GM12873 (cell line): ENCODE data around the gene ADAM22.
A peak's percentile ranks its signal among the peaks of the same experiment; 100 is the strongest.

Source experiments
- TF ChIP-seq, protein P1 (sequence below): IDR thresholded peaks from 2 replicates; pipeline ENCODE4 v1.5.1; 2012; ENCODE audit warnings: low read depth, mild to moderate bottlenecking, moderate library complexity, low read length, control low read depth; ENCODE audit not compliant: insufficient read depth; ENCODE audit errors: missing control alignments

The ADAM22 gene

DNA sequence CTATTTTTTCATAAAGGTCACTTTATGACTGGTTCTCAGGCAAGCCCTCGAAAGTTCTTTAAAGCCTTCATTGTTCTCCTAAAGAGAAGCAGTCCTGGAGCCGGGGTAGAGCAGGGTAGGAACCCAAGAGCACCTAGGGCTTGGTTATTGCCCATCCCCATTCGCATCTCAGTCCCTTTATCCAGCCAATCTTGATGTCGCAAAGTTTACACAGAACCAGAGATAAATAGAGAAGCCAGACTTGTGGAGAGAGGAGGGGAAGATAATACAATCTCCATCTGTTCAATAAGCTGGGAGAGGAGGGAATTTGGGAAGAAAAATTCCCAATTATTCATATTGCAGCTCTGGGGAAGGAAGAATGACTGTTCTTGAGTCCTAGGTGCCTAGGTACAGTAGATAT lies 292.1 kb downstream of the ADAM22 start:
- TF ChIP-seq, protein P1, sequence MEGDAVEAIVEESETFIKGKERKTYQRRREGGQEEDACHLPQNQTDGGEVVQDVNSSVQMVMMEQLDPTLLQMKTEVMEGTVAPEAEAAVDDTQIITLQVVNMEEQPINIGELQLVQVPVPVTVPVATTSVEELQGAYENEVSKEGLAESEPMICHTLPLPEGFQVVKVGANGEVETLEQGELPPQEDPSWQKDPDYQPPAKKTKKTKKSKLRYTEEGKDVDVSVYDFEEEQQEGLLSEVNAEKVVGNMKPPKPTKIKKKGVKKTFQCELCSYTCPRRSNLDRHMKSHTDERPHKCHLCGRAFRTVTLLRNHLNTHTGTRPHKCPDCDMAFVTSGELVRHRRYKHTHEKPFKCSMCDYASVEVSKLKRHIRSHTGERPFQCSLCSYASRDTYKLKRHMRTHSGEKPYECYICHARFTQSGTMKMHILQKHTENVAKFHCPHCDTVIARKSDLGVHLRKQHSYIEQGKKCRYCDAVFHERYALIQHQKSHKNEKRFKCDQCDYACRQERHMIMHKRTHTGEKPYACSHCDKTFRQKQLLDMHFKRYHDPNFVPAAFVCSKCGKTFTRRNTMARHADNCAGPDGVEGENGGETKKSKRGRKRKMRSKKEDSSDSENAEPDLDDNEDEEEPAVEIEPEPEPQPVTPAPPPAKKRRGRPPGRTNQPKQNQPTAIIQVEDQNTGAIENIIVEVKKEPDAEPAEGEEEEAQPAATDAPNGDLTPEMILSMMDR, result no peak

DNA sequence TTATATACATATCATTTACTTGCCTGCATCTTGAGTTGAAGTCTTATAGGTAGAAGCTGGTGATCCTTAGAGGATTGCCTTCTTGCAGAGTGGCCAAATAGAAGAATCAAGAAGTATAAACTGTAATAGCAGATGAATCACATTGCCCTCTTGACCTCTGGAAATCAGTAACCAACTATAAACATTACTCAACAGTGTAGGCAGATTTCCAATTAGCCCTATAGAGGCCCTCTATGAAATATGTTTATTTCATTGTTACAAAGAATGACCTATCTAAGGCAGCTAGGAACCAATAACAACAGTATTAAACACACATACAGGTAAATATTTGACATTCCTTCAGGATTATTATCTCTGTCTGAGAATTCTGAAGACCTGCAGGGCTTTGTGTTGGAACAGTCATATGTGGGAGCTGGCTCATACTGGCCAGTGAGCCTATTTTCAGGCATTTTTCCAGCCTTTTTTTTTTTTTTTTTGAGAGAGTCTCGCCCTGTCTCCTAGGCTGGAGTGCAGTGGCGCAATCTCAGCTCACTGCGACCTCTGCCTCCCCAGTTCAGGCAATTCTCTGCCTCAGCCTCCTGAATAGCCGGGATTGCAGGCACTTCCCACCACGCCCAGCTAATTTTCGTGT lies 292.9 kb downstream of the ADAM22 start:
- TF ChIP-seq, protein P1, result no peak

DNA sequence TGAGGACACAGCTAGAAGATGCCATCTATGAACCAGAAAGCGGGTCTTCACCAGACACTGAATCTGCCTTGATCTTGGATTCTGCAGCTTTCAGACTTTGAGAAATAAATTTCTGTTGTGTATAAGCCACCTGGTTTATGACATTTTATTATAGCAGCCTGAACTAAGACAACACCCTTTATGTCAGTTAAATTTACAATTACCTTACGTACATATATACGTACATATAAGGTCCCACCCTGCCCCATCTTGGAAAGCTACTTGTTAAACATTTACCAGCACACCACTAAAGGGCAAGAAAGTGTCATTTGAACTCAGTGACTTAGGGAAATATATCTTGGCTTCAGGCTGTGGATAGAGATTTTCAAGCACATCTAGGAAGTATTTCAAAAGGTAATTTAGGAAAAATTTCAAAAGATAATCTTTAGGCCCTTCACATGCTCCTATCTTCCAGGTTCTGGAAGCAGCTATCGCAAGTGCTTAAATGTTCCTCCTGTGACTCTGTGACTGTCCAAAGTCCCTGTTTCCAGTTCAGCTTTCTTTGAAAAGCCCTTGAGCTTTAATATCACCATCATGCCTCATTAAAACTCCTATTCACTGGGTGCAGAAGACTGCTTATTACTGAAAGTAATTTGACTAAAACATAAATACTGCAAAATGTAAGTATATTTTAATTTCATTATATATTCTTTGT lies 295.4 kb downstream of the ADAM22 start:
- TF ChIP-seq, protein P1, result no peak

DNA sequence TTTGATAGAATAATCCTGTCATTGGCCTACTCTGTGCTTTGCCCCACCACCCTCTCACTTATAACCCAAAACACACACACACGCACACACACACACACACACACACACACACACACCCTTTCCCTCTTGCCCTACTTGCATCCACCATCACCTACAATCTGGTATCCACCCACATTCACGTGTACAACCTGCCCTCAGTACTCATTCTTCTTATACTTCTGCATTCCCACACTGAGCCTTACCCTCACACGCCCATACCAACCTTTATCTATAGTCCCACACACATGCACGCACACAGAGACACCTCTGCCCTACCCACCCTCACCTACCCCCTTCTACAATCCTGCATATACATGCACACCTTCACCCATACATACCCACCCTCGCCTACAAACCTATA lies 296.6 kb downstream of the ADAM22 start:
- TF ChIP-seq, protein P1, result no peak

DNA sequence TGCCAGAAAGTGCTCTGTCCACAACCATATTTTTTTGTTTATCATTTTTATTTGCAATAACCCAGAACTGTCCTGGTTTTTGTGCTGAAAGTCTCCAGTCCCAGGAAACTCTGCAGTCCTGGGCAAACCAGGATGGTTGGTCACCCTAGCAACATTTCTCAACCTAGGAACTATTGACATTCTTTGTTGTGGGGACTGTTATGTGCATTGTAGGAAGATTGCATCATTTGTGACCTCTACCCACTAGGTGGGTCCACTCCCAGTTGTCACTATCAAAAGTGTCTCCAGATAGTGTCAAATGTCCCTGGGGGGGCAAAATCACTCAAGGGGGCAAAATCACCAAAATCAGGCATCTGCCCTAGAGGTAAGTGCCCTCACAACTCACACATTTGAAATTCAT lies 299.8 kb downstream of the ADAM22 start:
- TF ChIP-seq, protein P1, result no peak

DNA sequence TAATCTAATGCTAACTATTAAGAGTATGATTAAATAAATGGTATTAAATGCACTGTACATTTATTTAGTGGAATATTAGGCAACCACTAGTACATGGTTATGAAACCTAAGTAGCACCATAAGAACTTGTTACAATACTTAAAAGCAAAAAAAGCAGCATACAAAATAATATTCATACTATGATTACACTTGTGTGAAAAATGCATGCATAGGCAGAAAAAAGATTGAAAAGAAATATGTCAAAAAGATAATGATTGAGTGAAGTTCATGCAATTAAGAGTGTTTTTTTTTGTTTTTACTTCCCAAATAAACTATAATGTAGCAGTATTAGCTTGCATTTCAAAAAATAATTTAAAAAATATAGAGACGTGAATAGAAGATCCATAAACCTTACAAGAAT lies 305.8 kb downstream of the ADAM22 start:
- TF ChIP-seq, protein P1, result no peak

DNA sequence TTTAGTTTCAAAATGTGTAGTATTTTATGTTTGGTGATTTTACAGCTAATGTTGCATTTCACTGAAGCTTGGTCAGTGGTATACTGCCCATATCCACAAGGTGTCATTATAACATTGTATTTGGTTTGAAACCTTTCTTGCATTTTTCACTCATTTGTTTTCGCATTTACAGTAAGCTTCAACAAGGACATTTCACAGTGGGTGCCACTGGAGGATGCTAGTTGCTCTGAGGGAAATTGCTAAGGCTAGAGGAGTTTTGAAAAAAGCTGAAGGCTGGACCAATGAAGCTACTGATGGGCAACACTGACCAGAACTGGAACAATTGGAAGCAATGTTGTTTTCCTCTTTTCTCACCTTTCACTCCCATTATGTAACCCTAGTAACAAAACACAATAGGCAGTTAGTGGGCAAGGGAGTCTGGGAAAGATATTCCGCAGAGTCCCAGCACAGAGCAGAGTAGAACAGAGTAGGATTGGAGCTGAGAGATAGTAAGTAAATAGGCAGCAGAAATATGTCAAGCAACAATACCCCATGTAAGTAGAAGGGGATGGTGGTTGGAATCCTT lies 309.4 kb downstream of the ADAM22 start:
- TF ChIP-seq, protein P1, result peak; percentile 55
